ENCODE measurements around the gene NAPSA.
"Not testable (repeated sequence)": the region's sequence is repeated elsewhere in the genome, so short reads cannot be mapped to it uniquely, and the experiment has no call there.

NAPSA gene

DNA sequence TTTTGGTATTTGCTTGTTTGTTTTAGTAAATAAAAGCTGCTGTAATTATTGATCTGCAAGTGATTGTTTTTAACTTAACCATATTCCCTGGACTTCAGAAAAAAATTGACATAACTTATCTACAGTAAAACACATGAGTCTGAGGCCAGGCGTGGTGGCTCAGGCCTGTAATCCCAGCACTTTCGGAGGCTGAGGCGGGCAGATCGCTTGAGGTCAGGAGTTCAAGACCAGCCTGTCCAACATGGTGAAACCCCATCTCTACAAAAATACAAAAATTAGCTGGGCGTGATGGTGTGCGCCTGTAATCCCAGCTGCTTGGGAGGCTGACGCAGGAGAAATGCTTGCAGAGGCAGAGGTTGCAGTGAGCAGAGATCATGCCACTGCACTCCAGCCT is 12.0 kb downstream of the NAPSA start:
- not testable (repeated sequence) for H3K9ac ChIP-seq (ENCODE audit: low read length); H3K27me3 ChIP-seq (ENCODE audit: control insufficient read depth in 1 of 2, insufficient read depth in 2 of 2, low read length in 2 of 2); H3K36me3 ChIP-seq (ENCODE audit: insufficient read depth, low read length); H3K4me1 ChIP-seq (ENCODE audit: insufficient read depth, low read length); H3K9me3 ChIP-seq (ENCODE audit: low read length); H3K27ac ChIP-seq (ENCODE audit: low read depth, low read length); H3K4me3 ChIP-seq (ENCODE audit: low read depth in 1 of 2, low read length in 2 of 2)

DNA sequence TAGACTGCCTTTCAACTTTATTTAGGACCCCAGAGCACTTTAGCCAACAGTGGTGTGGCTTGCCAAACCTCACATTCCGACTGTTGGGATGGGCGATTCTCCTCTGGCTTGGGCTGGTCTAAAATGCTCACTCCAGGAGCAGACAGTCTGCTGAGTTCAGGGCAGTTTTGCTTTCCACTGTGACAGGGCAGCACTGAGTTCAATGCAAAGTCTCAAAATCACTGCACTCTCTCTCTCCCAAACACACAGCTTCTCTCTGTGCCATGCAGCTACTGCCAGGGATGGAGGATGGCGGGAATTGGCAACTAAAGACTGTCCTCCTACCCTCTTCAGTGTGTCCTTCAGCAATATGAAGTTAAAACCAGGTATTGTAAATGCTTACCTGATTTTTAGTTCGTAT is 13.2 kb downstream of the NAPSA start:
- H3K27me3 ChIP-seq (ENCODE audit: control insufficient read depth in 1 of 2, insufficient read depth in 2 of 2, low read length in 2 of 2): no peaks in the 10 kb centered on the region
- no peaks in the 10 kb centered on the region for H3K36me3 ChIP-seq (ENCODE audit: insufficient read depth, low read length)
- H3K4me1 ChIP-seq (ENCODE audit: insufficient read depth, low read length): no peaks in the 10 kb centered on the region
- no peaks in the 10 kb centered on the region for H3K9me3 ChIP-seq (ENCODE audit: low read length)
- no peak overlapping the region for H3K27ac ChIP-seq (ENCODE audit: low read depth, low read length)
- H3K9ac ChIP-seq (ENCODE audit: low read length): no peak overlapping the region
- H3K4me3 ChIP-seq (ENCODE audit: low read depth in 1 of 2, low read length in 2 of 2): no peak overlapping the region

DNA sequence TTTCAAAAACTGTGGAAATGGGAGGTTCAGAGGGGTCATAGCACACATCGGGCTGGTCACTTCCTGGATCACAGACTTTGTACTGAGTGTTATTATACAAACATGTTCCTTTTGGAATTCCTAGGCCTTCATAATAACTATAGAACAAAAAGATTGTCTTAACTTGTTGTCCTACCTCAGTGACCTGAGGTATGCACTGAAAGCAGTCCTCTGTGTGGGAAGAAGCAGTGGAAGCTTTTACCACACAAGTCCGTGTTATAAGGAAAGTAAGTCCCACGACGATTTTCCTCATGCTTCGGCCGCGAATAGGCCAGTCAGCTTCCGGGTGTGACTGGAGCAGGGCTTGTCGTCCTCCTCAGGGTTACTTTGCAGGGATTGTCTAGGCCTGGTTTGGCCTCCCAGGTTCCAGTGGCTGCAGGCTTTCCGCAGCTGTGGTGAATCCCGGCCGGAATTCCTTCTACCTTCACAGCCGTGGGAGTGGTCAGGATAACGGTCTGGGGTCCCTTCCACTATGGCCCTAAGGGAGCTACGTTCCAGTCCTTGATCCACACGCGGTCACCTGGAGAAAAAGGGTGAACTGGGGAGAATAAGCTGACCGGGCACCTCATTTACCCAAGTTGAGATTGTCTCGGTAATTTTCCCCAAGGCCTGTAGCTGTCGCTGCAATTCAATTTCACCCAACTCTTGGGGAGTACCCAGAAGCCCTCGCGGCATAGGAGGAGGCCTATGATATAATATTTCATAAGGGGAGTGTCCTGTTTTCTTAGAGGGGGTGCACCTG is 16.0 kb downstream of the NAPSA start:
- no peak overlapping the region for H3K27ac ChIP-seq (ENCODE audit: low read depth, low read length)
- H3K4me3 ChIP-seq (ENCODE audit: low read depth in 1 of 2, low read length in 2 of 2): no peak overlapping the region
- H3K9ac ChIP-seq (ENCODE audit: low read length): no peak overlapping the region
- no peaks in the 10 kb centered on the region for H3K9me3 ChIP-seq (ENCODE audit: low read length)
- no peaks in the 10 kb centered on the region for H3K27me3 ChIP-seq (ENCODE audit: control insufficient read depth in 1 of 2, insufficient read depth in 2 of 2, low read length in 2 of 2)
- no peaks in the 10 kb centered on the region for H3K4me1 ChIP-seq (ENCODE audit: insufficient read depth, low read length)
- H3K36me3 ChIP-seq (ENCODE audit: insufficient read depth, low read length): no peaks in the 10 kb centered on the region

- H3K9me3 ChIP-seq (ENCODE audit: low read length); H3K9ac ChIP-seq (ENCODE audit: low read length); H3K27me3 ChIP-seq (ENCODE audit: control insufficient read depth in 1 of 2, insufficient read depth in 2 of 2, low read length in 2 of 2); H3K27ac ChIP-seq (ENCODE audit: low read depth, low read length); H3K4me3 ChIP-seq (ENCODE audit: low read depth in 1 of 2, low read length in 2 of 2); H3K36me3 ChIP-seq (ENCODE audit: insufficient read depth, low read length); H3K4me1 ChIP-seq (ENCODE audit: insufficient read depth, low read length): not testable (repeated sequence)
These were observed 18.3 kb downstream of the NAPSA start for GRCh38 chr19:50347089-50347581.

- no peak overlapping the region for H3K9ac ChIP-seq (ENCODE audit: low read length)
- no peaks in the 10 kb centered on the region for H3K4me1 ChIP-seq (ENCODE audit: insufficient read depth, low read length)
- H3K27me3 ChIP-seq (ENCODE audit: control insufficient read depth in 1 of 2, insufficient read depth in 2 of 2, low read length in 2 of 2): no peaks in the 10 kb centered on the region
- no peaks in the 10 kb centered on the region for H3K36me3 ChIP-seq (ENCODE audit: insufficient read depth, low read length)
- H3K4me3 ChIP-seq (ENCODE audit: low read depth in 1 of 2, low read length in 2 of 2): no peak overlapping the region
- H3K27ac ChIP-seq (ENCODE audit: low read depth, low read length): no peak overlapping the region
- H3K9me3 ChIP-seq (ENCODE audit: low read length): no peaks in the 10 kb centered on the region
These were observed 20.6 kb downstream of the NAPSA start for GRCh38 chr19:50344661-50345318.

DNA sequence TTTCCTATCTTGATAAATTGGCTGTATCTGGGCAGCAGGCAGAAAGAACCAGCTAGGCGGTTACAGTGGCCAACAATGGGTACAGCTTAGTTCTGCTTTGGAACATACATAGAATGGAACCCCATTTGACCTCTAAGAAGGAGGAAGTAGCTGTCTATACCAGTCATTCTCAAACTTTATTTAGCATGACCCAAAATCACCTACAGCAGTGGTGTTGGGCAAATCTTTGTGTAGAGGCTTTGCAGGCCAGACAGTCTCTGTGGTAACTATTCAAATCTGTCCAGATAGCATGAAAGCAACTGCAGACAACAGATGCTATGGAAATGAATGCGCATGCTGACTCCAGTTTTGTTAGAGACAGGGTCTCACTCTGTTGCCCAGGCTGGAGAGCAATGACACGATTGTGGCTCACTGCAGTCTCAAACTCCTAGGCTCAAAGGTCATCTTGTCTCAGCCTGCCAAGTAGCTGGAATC is 24.3 kb downstream of the NAPSA start:
- Histone ChIP-seq H3K4me3 (ENCODE audit: low read depth in 1 of 2, low read length in 2 of 2) (no peak overlapping the region), H3K36me3 (ENCODE audit: insufficient read depth, low read length) (no peaks in the 10 kb centered on the region)

GRCh38 chr19:50340331-50340730 is 25.1 kb downstream of the NAPSA start:
- H3K27ac ChIP-seq (ENCODE audit: low read depth, low read length): no peak overlapping the region
- no peak overlapping the region for H3K4me3 ChIP-seq (ENCODE audit: low read depth in 1 of 2, low read length in 2 of 2)
- H3K27me3 ChIP-seq (ENCODE audit: control insufficient read depth in 1 of 2, insufficient read depth in 2 of 2, low read length in 2 of 2): no peaks in the 10 kb centered on the region
- H3K36me3 ChIP-seq (ENCODE audit: insufficient read depth, low read length): no peaks in the 10 kb centered on the region
- H3K9ac ChIP-seq (ENCODE audit: low read length): no peak overlapping the region
- H3K4me1 ChIP-seq (ENCODE audit: insufficient read depth, low read length): no peaks in the 10 kb centered on the region
- H3K9me3 ChIP-seq (ENCODE audit: low read length): no peaks in the 10 kb centered on the region

More for the DNA sequence above, 24.3 kb downstream of the NAPSA start:
- H3K4me1 ChIP-seq (ENCODE audit: insufficient read depth, low read length): no peaks in the 10 kb centered on the region
- no peaks in the 10 kb centered on the region for H3K9me3 ChIP-seq (ENCODE audit: low read length)
- H3K27ac ChIP-seq (ENCODE audit: low read depth, low read length): no peak overlapping the region
- no peak overlapping the region for H3K9ac ChIP-seq (ENCODE audit: low read length)
- H3K27me3 ChIP-seq (ENCODE audit: control insufficient read depth in 1 of 2, insufficient read depth in 2 of 2, low read length in 2 of 2): no peaks in the 10 kb centered on the region

- H3K27ac ChIP-seq (ENCODE audit: low read depth, low read length); H3K4me3 ChIP-seq (ENCODE audit: low read depth in 1 of 2, low read length in 2 of 2); H3K9ac ChIP-seq (ENCODE audit: low read length); H3K36me3 ChIP-seq (ENCODE audit: insufficient read depth, low read length); H3K9me3 ChIP-seq (ENCODE audit: low read length); H3K4me1 ChIP-seq (ENCODE audit: insufficient read depth, low read length): not testable (repeated sequence)
- H3K27me3 ChIP-seq (ENCODE audit: control insufficient read depth in 1 of 2, insufficient read depth in 2 of 2, low read length in 2 of 2): peaks cover 15 to 26% of the 10 kb centered on the region in 2 donors
These were observed 28.4 kb downstream of the NAPSA start for GRCh38 chr19:50337031-50337430.

DNA sequence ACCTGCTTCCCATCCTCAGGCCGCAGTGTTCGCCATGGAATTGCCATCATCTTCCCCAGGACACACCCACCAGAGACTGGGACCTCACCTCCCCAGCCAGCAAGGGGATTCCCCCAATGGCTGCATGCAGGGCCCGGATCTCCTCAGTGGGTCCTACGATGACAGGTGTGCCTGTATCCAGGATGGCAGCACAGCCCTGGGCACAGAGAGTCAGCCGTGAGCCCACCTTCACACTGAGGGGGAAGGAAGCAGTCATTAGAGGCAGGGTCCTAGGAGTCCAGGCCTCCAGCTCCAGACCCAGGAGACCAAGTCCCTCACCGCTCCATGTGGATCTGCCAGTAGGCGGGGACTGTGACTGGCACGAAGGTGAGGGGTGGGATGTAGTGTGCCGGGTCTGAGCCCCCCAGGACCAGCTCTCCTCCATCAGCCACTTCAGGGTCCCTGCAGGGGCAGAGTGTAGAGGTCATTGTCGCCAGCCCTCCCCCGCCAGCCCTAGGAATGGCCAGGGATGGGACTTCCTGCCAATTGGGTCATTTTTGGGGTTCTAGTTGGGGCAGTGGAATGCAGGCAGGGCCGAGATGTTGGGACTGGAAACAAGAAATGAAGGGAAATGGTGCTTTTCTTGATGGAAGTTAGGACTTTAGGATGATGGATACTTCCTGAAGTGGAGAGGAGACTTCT is 30.6 kb downstream of the NAPSA start:
- Histone ChIP-seq H3K27ac (ENCODE audit: low read depth, low read length) (no peak overlapping the region), H3K36me3 (ENCODE audit: insufficient read depth, low read length) (no peaks in the 10 kb centered on the region), H3K4me3 (ENCODE audit: low read depth in 1 of 2, low read length in 2 of 2) (no peak overlapping the region), H3K4me1 (ENCODE audit: insufficient read depth, low read length) (no peaks in the 10 kb centered on the region), H3K27me3 (ENCODE audit: control insufficient read depth in 1 of 2, insufficient read depth in 2 of 2, low read length in 2 of 2) (peaks cover 28 to 48% of the 10 kb centered on the region in 2 donors), H3K9ac (ENCODE audit: low read length) (no peak overlapping the region), H3K9me3 (ENCODE audit: low read length) (no peaks in the 10 kb centered on the region)

- Histone ChIP-seq H3K9ac (ENCODE audit: low read length) (no peak overlapping the region), H3K4me3 (ENCODE audit: low read depth in 1 of 2, low read length in 2 of 2) (peak overlapping the region; percentile 7 to 43), H3K27ac (ENCODE audit: low read depth, low read length) (no peak overlapping the region), H3K27me3 (ENCODE audit: control insufficient read depth in 1 of 2, insufficient read depth in 2 of 2, low read length in 2 of 2) (peaks cover 36 to 55% of the 10 kb centered on the region in 2 donors), H3K36me3 (ENCODE audit: insufficient read depth, low read length) (no peaks in the 10 kb centered on the region), H3K4me1 (ENCODE audit: insufficient read depth, low read length) (peaks cover 6% of the 10 kb centered on the region), H3K9me3 (ENCODE audit: low read length) (no peaks in the 10 kb centered on the region)
These were observed 31.5 kb downstream of the NAPSA start for GRCh38 chr19:50333737-50334617.

Measured in muscle layer of colon (tissue), 2 donors.